GM18508 (cell line): ENCODE measurements around the gene ULBP3.
"Not testable (repeated sequence)": the region's sequence is repeated elsewhere in the genome, so short reads cannot be mapped to it uniquely, and the experiment has no call there.

ENCODE experiments used
- ATAC-seq: cut with Tn5 transposase; IDR thresholded peaks from one replicate; pipeline ENCODE4 v1.9.1; 2021; ENCODE audit warnings: moderate number of reproducible peaks; ENCODE audit not compliant: insufficient read depth, unreplicated experiment

ULBP3 gene

GRCh38 chr6:150018846-150019580, 49.9 kb downstream of the ULBP3 start:
- ATAC-seq, result no peak

- ATAC-seq, result not testable (repeated sequence)
Observed at GRCh38 chr6:150017186-150017521, 51.8 kb downstream of the ULBP3 start.

DNA sequence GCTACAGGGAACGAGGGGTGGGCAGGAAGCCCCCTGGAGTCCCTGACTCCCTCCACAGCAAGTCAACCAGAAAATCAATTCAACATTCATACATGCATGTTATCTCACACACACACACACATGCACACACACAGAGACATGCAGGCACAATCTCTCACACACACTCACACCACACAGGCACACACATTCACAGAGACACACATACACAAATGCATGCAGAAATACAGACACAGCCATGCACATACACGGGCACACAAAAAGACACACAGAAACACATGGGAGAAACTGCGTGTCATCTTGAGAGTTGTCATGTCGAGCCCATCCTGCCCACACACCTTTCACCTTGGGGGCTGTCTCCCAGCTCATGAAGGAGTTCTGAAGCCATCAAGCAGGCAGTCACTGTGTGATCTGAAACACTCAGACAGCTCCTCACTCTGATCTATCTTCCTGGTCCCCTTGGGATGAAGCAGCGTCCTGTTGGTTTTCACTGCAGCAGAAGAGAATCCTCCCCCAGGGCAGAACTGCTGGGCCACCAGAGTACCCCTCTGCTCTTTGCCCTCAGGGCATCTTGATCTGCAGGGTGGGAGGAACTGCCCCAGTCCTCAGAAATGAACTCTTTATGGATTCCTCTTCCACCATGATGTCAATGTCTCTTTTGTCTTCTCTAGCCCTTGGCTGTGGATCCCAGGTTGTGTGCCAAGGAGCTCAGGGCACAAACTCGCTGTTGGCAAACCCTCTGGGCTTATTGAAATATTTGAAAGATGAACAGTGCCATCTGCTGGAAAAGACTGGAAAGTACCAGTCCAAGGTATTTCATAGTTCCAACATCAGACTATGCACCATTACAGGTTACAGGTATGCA, 52.4 kb downstream of the ULBP3 start:
- no peak for ATAC-seq

- not testable (repeated sequence) for ATAC-seq
Observed at GRCh38 chr6:150015281-150016001, 53.5 kb downstream of the ULBP3 start.

DNA sequence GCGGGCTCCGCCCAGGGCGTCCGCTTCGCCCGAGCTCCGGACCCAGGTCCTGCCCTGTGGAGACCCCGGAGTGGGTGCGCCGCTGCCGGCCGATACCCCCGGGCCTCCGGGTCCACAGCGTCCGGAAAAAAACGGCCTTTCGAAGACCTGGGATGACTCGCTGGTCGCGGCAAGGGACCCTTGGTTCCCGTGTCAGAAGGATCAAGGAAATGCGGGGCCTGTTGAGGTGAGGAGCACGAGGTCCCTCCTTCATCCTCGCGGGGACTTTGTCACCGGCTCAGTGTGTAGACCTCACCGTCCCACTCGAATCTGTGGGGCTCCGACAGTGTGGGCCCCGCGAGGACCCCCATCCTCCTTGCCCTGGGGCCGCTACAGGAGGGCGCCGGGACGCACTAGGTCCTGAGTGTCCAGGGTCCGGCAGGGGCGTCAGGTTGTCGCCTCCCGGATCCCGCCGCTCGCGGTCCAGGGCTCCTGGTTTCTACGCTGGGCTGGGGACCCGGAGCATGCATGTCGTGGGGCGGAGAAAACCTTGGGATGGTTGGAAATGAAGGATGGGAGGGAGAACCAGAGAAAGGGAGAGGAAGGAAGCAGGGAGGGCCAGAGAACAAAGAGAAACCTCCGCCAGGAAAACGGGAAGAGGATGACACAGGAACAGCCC, 54.2 kb downstream of the ULBP3 start:
- ATAC-seq, result not testable (repeated sequence)

- not testable (repeated sequence) for ATAC-seq
Observed at GRCh38 chr6:150013785-150014622, 54.9 kb downstream of the ULBP3 start.

- ATAC-seq, result not testable (repeated sequence)
Observed at GRCh38 chr6:150012846-150013784, 55.8 kb downstream of the ULBP3 start.
